ENCODE data around the gene CTXND1. TPM values are rescaled to one million over a fixed set of nuclear protein-coding genes. Genes with fewer than 3 reads are reported as not detected.

CTXND1 gene
- polyA plus RNA-seq, 2 of the 4 experiments (the other 2 are of a cell fraction) = not detected

DNA sequence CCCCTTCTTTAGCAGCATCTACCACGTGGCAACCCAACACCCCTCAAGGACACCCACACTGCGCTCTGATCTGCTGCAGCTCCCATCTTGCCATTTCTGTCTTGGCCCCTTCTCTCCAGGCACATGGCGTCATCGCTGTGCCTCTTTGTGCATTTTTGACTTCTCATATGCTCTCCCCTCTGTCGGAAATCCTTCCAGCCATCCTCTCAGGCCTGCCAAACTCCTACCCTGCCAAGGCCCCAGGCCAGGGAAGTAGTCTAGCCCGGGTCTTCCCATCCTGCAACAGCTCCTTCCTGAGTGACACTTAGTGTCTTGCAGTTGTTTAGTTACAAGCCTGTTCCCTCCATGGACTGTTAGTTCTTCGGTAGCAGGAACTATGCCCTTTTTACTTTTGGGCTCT is 34.0 kb upstream of the CTXND1 start:
- ChIA-PET CTCF (no interaction called here), POLR2A (no interaction called here)
- DNase-seq (ENCODE audit: low read depth in 1 of 2, low spot score in 1 of 2) (no peak), FAIRE-seq (no peak), ATAC-seq (no peak)
- no peak overlapping the region for H3K4me3 ChIP-seq
- TF ChIP-seq JUN (IDR thresholded peaks at IDR 0.05) = no peak
- no peak for TF ChIP-seq POLR2A (IDR thresholded peaks at IDR 0.05; ENCODE audit: low read length)
- no peak for TF ChIP-seq ZC3H11A (IDR thresholded peaks at IDR 0.05)
- 26% methylated on average over 7 of the region's 7 CpGs for WGBS (ENCODE audit: missing lambda C conversion rate)
- no peaks in the 10 kb centered on the region for H3K4me1 ChIP-seq
- no peak overlapping the region for H3K27ac ChIP-seq
- H3K4me2 ChIP-seq = no peak overlapping the region
- H3K9me3 ChIP-seq = no peaks in the 10 kb centered on the region

- Histone ChIP-seq H3K27ac (no peak overlapping the region), H3K4me2 (no peak overlapping the region), H3K9me3 (no peaks in the 10 kb centered on the region), H3K4me3 (no peak overlapping the region), H3K4me1 (no peaks in the 10 kb centered on the region)
- no peak for FAIRE-seq
- no peak for DNase-seq (ENCODE audit: low read depth in 1 of 2, low spot score in 1 of 2)
- TF ChIP-seq KDM5A (IDR thresholded peaks at IDR 0.05) = no peak
- no peak for TF ChIP-seq TP53 (CRISPR knock-in tag; IDR thresholded peaks at IDR 0.05)
- TF ChIP-seq PHF8 (IDR thresholded peaks at IDR 0.05; ENCODE audit: borderline replicate concordance, low read depth) = no peak
- no peak for TF ChIP-seq CEBPB (IDR thresholded peaks at IDR 0.05)
- TF ChIP-seq HOXA7 (CRISPR knock-in tag; IDR thresholded peaks at IDR 0.05) = no peak
- TF ChIP-seq MAX (IDR thresholded peaks at IDR 0.05) = no peak
- TF ChIP-seq, protein P1, sequence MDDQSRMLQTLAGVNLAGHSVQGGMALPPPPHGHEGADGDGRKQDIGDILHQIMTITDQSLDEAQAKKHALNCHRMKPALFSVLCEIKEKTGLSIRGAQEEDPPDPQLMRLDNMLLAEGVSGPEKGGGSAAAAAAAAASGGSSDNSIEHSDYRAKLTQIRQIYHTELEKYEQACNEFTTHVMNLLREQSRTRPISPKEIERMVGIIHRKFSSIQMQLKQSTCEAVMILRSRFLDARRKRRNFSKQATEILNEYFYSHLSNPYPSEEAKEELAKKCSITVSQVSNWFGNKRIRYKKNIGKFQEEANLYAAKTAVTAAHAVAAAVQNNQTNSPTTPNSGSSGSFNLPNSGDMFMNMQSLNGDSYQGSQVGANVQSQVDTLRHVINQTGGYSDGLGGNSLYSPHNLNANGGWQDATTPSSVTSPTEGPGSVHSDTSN (IDR thresholded peaks at IDR 0.05) = no peak
- TF ChIP-seq FOSL2 (IDR thresholded peaks at IDR 0.05) = no peak
- no peak for TF ChIP-seq FOSL2 (CRISPR knock-in tag; IDR thresholded peaks at IDR 0.05)
- TF ChIP-seq TFCP2L1 (CRISPR knock-in tag; IDR thresholded peaks at IDR 0.05) = no peak
- TF ChIP-seq POLR2AphosphoS2 (conservative IDR thresholded peaks at IDR 0.05; ENCODE audit: low read length) = no peak
- no peak for TF ChIP-seq RNF2 (IDR thresholded peaks at IDR 0.05; ENCODE audit: borderline replicate concordance, low read depth)
- no peak for TF ChIP-seq JUNB (IDR thresholded peaks at IDR 0.05)
- no peak for TF ChIP-seq ZNF302 (CRISPR knock-in tag; IDR thresholded peaks at IDR 0.05)
- no peak for TF ChIP-seq ESRRA (IDR thresholded peaks at IDR 0.05; ENCODE audit: borderline replicate concordance, low read length)
- 23% methylated on average over 8 of the region's 8 CpGs for WGBS (ENCODE audit: missing lambda C conversion rate)
- ChIA-PET CTCF (no interaction called here), POLR2A (no interaction called here)
- ATAC-seq = no peak
Measured at GRCh38 chr15:80285379-80285778, 33.4 kb upstream of the CTXND1 start.

DNA sequence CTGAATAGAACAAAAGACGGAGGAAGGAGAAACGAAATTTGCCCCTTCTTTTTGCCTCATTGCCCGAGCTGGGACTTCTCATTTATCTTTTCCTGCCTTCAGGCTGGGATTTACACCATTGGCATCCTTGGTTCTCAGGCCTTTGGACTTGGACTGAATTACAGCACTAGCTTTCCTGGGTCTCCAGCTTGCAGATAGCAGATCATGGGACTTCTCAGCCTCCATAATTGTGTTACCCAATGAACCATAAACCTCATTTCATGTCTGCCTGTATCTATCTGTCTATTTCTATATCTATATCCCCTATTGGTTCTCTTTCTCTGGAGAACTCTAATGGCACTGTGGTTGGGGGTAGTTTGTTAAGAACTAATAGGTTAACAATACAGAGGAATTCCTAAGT is 31.5 kb upstream of the CTXND1 start:
- ChIA-PET POLR2A (no interaction called here), CTCF (no interaction called here)
- ATAC-seq (no peak), DNase-seq (ENCODE audit: low read depth in 1 of 2, low spot score in 1 of 2) (no peak), FAIRE-seq (no peak)
- Histone ChIP-seq H3K4me3 (no peak overlapping the region), H3K4me2 (no peak overlapping the region), H3K27ac (no peak overlapping the region), H3K4me1 (no peaks in the 10 kb centered on the region), H3K9me3 (no peaks in the 10 kb centered on the region)
- TF ChIP-seq RARB (CRISPR knock-in tag; IDR thresholded peaks at IDR 0.05) (no peak), JUN (IDR thresholded peaks at IDR 0.05) (no peak), POLR2A (IDR thresholded peaks at IDR 0.05; ENCODE audit: low read length) (no peak), CBX2 (IDR thresholded peaks at IDR 0.05; ENCODE audit: borderline replicate concordance, low read depth) (no peak), BHLHE40 (IDR thresholded peaks at IDR 0.05; ENCODE audit: low read depth, low read length) (no peak), TFCP2L1 (CRISPR knock-in tag; IDR thresholded peaks at IDR 0.05) (no peak), MAZ (IDR thresholded peaks at IDR 0.05; ENCODE audit: borderline replicate concordance, low read depth, low read length) (no peak), TP53 (CRISPR knock-in tag; IDR thresholded peaks at IDR 0.05) (no peak), GATA3 (IDR thresholded peaks at IDR 0.05; ENCODE audit: borderline replicate concordance) (no peak), HOXB13 (CRISPR knock-in tag; IDR thresholded peaks at IDR 0.05; ENCODE audit: low read depth) (no peak), SREBF2 (IDR thresholded peaks at IDR 0.05) (no peak), CEBPB (IDR thresholded peaks at IDR 0.05) (no peak), POLR2AphosphoS2 (conservative IDR thresholded peaks at IDR 0.05; ENCODE audit: low read length) (no peak), HOXB5 (CRISPR knock-in tag; IDR thresholded peaks at IDR 0.05) (no peak), ZC3H11A (IDR thresholded peaks at IDR 0.05) (no peak)
- 22% methylated on average over 3 of the region's 3 CpGs for WGBS (ENCODE audit: missing lambda C conversion rate)
